ENCODE measurements around the gene PCDH15. TPM values are rescaled to one million over a fixed set of nuclear protein-coding genes. Genes with fewer than 3 reads are reported as not detected.

PCDH15 gene
- total RNA-seq, 2 experiments from 2014 or later: not detected

- ATAC-seq (ENCODE audit: low read depth) (no peak), DNase-seq (no peak)
- Mint-ChIP-seq H3K4me3 (no peak overlapping the region), H3K27ac (no peak overlapping the region), H3K4me1 (no peaks in the 10 kb centered on the region), H3K36me3 (no peaks in the 10 kb centered on the region), H3K27me3 (no peaks in the 10 kb centered on the region), H3K9me3 (peaks cover 3% of the 10 kb centered on the region)
- POLR2A ChIA-PET: no interaction called here
These were observed 32.0 kb downstream of the PCDH15 start for GRCh38 chr10:54769051-54769450.

GRCh38 chr10:54758791-54759190 lies 42.2 kb downstream of the PCDH15 start:
- Mint-ChIP-seq H3K27ac (no peak overlapping the region), H3K9me3 (peaks cover 2% of the 10 kb centered on the region)
- no peak for ATAC-seq (ENCODE audit: low read depth)

GRCh38 chr10:54749623-54750022 lies 51.4 kb downstream of the PCDH15 start:
- H3K4me3 Mint-ChIP-seq: no peak overlapping the region
- no peaks in the 10 kb centered on the region for H3K27me3 Mint-ChIP-seq
- POLR2A ChIA-PET: no interaction called here
- DNase-seq (no peak), ATAC-seq (ENCODE audit: low read depth) (no peak)
- no peak overlapping the region for H3K27ac Mint-ChIP-seq
- no peaks in the 10 kb centered on the region for H3K36me3 Mint-ChIP-seq
- H3K9me3 Mint-ChIP-seq: peaks cover 3% of the 10 kb centered on the region
- H3K4me1 Mint-ChIP-seq: no peaks in the 10 kb centered on the region

More at GRCh38 chr10:54758791-54759190, 42.2 kb downstream of the PCDH15 start:
- no peaks in the 10 kb centered on the region for H3K36me3 Mint-ChIP-seq
- no peaks in the 10 kb centered on the region for H3K4me1 Mint-ChIP-seq
- POLR2A ChIA-PET: no interaction called here
- no peaks in the 10 kb centered on the region for H3K27me3 Mint-ChIP-seq
- no peak overlapping the region for H3K4me3 Mint-ChIP-seq
- DNase-seq: no peak

DNA sequence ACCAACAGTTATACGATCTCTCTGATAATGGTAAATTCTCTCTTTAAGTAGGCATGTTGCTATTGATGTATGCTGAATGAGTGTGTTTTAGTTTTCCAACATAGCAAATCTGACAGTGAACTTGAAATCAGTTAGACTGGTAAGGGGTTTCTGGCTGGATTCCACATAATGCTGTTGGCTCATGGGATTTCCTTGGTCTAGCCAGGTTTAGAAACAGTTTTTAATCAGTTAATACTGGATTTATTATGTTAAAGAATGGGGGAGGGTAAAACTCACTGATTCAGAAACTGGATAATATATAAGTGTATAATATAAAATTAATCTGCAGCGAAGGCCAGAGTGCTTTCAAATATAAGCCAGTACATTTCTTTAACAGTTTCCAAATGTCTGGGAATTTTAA lies 55.6 kb downstream of the PCDH15 start:
- Mint-ChIP-seq H3K27ac (no peak overlapping the region), H3K27me3 (no peaks in the 10 kb centered on the region), H3K9me3 (no peaks in the 10 kb centered on the region), H3K4me1 (no peaks in the 10 kb centered on the region), H3K36me3 (no peaks in the 10 kb centered on the region), H3K4me3 (no peak overlapping the region)
- no peak for DNase-seq
- POLR2A ChIA-PET: no interaction called here
- ATAC-seq (ENCODE audit: low read depth): no peak

DNA sequence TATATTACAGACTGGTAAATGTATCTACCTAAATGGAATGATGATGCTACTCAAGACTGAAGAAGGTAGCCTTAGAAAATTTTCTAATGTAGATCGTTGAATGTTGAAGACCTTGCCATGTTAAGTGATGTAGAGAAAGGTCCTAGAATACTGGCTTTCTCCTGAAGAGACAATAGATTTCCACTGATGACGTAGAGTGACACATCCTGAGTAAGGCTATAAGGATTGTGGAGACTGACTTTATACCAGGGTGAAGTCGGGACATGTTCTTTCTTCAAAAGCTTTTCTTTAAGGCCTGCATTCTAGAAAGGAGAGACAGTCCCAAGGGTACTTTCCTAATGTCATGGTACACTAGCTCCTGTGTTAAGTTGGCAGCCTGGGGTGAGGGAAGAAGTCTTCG lies 58.6 kb downstream of the PCDH15 start:
- Mint-ChIP-seq H3K4me1 (no peaks in the 10 kb centered on the region), H3K27me3 (no peaks in the 10 kb centered on the region), H3K9me3 (no peaks in the 10 kb centered on the region), H3K27ac (no peak overlapping the region), H3K4me3 (no peak overlapping the region), H3K36me3 (no peaks in the 10 kb centered on the region)
- no peak for ATAC-seq (ENCODE audit: low read depth)
- POLR2A ChIA-PET: no interaction called here
- no peak for DNase-seq

DNA sequence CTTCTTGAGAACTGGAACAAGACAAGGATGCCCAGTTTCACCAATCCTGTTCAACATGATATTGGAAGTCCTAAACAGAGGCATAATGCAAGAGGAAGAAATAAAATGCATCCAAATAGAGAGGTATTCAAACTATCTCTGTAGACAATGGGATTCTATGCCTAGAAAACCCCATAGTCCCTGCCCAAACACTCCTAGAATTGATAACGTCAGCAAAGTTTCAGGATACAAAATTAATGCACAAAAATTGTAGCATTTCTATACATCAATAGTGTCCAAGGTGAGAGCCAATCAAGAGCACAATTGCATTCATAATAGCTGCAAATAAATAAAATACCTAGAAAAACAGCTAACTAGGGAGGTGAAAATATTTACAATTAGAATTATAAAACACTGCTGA lies 72.5 kb downstream of the PCDH15 start:
- Mint-ChIP-seq H3K27me3 (no peaks in the 10 kb centered on the region), H3K27ac (no peak overlapping the region), H3K36me3 (no peaks in the 10 kb centered on the region), H3K4me3 (no peak overlapping the region), H3K4me1 (no peaks in the 10 kb centered on the region), H3K9me3 (no peaks in the 10 kb centered on the region)
- DNase-seq (no peak), ATAC-seq (ENCODE audit: low read depth) (no peak)
- POLR2A ChIA-PET: no interaction called here

DNA sequence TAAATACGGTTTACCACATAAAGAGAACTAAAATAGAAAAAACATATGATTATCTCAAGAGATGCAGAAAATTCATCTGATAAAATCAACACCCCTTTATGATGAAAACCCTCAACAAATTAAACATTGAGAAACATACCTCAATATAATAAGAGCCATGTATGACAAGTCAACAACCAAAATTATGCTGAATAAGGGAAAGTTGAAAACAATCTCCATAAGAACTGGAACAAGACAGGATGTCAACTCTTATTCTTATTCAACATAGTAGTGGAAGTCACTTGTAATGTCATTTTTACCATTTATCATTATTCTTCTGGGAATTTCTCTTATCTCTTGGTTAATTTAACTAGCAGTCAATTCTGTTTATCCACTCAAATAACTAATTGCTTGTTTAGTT lies 79.0 kb downstream of the PCDH15 start:
- Mint-ChIP-seq H3K36me3 (no peaks in the 10 kb centered on the region), H3K9me3 (peaks cover 10% of the 10 kb centered on the region), H3K4me3 (no peak overlapping the region), H3K4me1 (no peaks in the 10 kb centered on the region), H3K27ac (no peak overlapping the region), H3K27me3 (no peaks in the 10 kb centered on the region)
- POLR2A ChIA-PET: no interaction called here
- ATAC-seq (ENCODE audit: low read depth): no peak
- no peak for DNase-seq

DNA sequence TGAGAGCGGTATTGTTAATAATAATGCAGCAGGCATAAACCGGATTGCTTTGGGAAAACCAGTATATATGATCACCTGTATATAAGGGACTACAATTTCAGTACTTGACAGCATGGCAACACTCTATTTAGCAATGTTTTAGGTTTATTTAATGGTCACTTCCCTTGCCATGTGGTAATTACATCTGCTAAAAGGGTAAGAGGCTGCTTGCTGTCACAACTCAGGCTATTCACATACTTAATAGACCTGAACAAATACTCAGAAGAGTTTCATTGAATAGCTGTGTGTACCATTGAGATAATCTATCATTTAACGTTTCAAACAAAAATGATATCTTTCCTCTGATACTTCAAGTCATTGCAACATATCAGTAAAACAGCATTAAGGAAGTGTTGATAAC lies 90.1 kb downstream of the PCDH15 start:
- Mint-ChIP-seq H3K4me1 (no peaks in the 10 kb centered on the region), H3K4me3 (no peak overlapping the region), H3K9me3 (peaks cover 1% of the 10 kb centered on the region), H3K27ac (no peak overlapping the region), H3K27me3 (no peaks in the 10 kb centered on the region), H3K36me3 (no peaks in the 10 kb centered on the region)
- DNase-seq (no peak), ATAC-seq (ENCODE audit: low read depth) (no peak)
- POLR2A ChIA-PET: no interaction called here

DNA sequence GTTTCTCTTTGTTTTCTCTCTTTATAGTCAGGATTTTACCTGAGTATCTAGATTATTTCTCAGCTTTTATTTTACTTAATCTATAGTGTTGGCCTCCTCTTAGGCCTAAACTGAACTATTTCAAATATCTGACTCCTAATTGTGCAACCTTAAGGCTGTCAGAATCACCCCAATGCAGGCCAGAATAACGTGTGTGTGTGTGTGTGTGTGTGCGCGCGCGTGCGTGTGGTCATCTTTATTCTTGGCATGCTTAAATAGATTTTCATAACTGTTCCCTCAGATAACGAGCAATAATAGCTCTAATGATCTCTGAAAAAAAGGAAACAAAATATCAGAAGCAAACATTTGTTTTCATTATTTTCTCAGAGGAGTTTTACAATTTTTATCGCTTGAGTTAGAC lies 92.4 kb downstream of the PCDH15 start:
- DNase-seq: no peak
- H3K4me3 Mint-ChIP-seq: no peak overlapping the region
- no peaks in the 10 kb centered on the region for H3K27me3 Mint-ChIP-seq
- no peaks in the 10 kb centered on the region for H3K9me3 Mint-ChIP-seq
- no peaks in the 10 kb centered on the region for H3K36me3 Mint-ChIP-seq
- ATAC-seq (ENCODE audit: low read depth): no peak
- H3K4me1 Mint-ChIP-seq: no peaks in the 10 kb centered on the region
- POLR2A ChIA-PET: no interaction called here
- H3K27ac Mint-ChIP-seq: no peak overlapping the region

- DNase-seq (no peak), ATAC-seq (ENCODE audit: low read depth) (no peak)
- Mint-ChIP-seq H3K27me3 (no peaks in the 10 kb centered on the region), H3K4me3 (no peak overlapping the region), H3K27ac (no peak overlapping the region), H3K36me3 (no peaks in the 10 kb centered on the region), H3K9me3 (no peaks in the 10 kb centered on the region), H3K4me1 (no peaks in the 10 kb centered on the region)
- POLR2A ChIA-PET: no interaction called here
These were observed 93.0 kb downstream of the PCDH15 start for GRCh38 chr10:54708021-54708420.

DNA sequence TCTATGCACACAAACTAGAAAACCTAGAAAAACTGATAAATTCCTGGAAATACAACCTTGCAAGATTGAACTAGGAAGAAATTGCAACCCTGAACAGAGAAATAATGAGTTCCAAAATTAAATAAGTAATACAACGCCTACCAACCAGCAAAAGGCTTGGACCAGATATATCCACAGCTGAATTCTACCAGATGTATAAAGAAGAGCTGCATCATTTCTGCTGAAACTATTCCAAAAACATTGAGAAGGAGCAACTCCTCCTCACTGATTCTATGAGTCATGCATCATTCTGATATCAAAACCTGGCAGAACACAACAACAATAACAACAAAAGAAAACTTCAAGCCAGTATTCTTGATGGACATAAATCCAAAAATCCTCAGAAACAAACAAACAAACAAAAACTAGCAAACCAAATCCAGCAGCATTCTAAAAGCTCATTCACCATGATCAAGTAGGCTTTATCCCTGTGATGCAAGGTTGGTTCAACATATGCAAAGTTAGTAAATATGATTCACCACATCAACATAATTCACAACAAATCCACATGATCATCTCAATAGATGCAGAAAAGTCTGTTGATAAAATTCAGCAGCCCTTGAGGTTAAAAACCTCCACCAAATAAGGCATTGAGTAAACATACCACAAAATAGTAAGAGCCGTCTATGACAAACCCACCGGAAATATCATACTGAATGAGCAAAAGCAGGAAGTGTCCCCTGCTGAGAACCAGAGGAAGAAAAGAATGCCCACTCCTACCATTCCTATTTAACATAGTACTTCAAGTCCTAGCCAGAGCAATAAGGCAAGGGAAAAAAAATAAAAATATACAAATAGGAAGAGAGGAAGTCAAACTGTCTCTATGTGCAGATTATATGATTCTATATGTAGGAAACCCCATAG lies 98.2 kb downstream of the PCDH15 start:
- H3K4me1 Mint-ChIP-seq: no peaks in the 10 kb centered on the region
- H3K27me3 Mint-ChIP-seq: no peaks in the 10 kb centered on the region
- H3K9me3 Mint-ChIP-seq: peaks cover 2% of the 10 kb centered on the region
- H3K27ac Mint-ChIP-seq: no peak overlapping the region
- POLR2A ChIA-PET: no interaction called here
- H3K4me3 Mint-ChIP-seq: no peak overlapping the region
- no peaks in the 10 kb centered on the region for H3K36me3 Mint-ChIP-seq
- DNase-seq (no peak), ATAC-seq (ENCODE audit: low read depth) (no peak)

- DNase-seq: no peak
- no peak overlapping the region for H3K27ac Mint-ChIP-seq
- H3K4me1 Mint-ChIP-seq: no peaks in the 10 kb centered on the region
- no peak for ATAC-seq (ENCODE audit: low read depth)
- H3K9me3 Mint-ChIP-seq: peaks cover 2% of the 10 kb centered on the region
- H3K4me3 Mint-ChIP-seq: no peak overlapping the region
- H3K36me3 Mint-ChIP-seq: no peaks in the 10 kb centered on the region
- H3K27me3 Mint-ChIP-seq: no peaks in the 10 kb centered on the region
- POLR2A ChIA-PET: no interaction called here
These were observed 109.7 kb downstream of the PCDH15 start for GRCh38 chr10:54691331-54691730.

DNA sequence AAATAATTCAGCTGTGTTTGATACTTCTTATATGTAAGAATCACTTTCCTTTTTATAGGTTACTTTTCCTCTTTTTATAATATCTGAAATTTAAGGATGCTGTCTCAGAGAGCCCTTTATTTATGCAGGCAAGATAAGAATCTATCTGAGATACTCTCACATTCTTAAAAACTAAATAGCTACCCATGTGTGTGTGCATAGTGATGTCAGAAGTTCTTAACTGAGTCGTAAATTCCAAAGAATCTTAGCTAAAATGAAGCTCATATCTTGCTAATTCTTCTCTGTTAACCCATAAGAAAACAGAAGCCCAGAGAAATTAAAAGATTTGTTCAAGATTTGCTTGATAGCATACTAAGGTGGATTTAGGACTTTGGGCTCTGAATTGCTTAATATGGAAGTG lies 118.5 kb downstream of the PCDH15 start:
- H3K9me3 Mint-ChIP-seq: no peaks in the 10 kb centered on the region
- DNase-seq: no peak
- no peak overlapping the region for H3K4me3 Mint-ChIP-seq
- H3K36me3 Mint-ChIP-seq: no peaks in the 10 kb centered on the region
- POLR2A ChIA-PET: no interaction called here
- H3K27ac Mint-ChIP-seq: no peak overlapping the region
- no peaks in the 10 kb centered on the region for H3K4me1 Mint-ChIP-seq
- ATAC-seq (ENCODE audit: low read depth): no peak
- no peaks in the 10 kb centered on the region for H3K27me3 Mint-ChIP-seq

DNA sequence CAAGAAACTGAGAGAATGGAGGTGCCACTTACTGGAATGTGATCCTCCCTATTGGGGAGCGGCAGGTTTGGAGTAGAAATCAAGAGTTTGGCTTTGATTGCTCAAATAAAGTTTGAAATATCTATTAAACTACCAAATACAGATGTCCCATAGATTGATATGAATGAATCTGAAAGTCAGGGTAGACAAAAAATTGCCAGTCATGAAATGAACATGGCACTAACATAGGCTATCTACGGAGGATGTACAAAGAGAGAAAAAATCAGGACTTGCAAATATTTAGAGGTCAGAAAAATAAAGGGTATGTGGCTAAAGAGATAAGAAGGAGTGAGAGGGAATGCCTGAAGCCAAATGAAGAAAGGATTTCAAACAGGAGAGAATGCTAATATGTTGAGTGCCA lies 119.9 kb downstream of the PCDH15 start:
- Mint-ChIP-seq H3K27me3 (no peaks in the 10 kb centered on the region), H3K4me1 (no peaks in the 10 kb centered on the region), H3K27ac (no peak overlapping the region), H3K9me3 (no peaks in the 10 kb centered on the region), H3K36me3 (no peaks in the 10 kb centered on the region), H3K4me3 (no peak overlapping the region)
- DNase-seq (no peak), ATAC-seq (ENCODE audit: low read depth) (no peak)
- POLR2A ChIA-PET: no interaction called here

Measured in activated naive CD8-positive, alpha-beta T cell treated with anti-CD3 and anti-CD28 coated beads, Interleukin-2, amount 10 ng/mL, durations not matched to agents 7 days and 5 days (primary cell).